ENCODE data around the gene PPFIBP1.

DNA sequence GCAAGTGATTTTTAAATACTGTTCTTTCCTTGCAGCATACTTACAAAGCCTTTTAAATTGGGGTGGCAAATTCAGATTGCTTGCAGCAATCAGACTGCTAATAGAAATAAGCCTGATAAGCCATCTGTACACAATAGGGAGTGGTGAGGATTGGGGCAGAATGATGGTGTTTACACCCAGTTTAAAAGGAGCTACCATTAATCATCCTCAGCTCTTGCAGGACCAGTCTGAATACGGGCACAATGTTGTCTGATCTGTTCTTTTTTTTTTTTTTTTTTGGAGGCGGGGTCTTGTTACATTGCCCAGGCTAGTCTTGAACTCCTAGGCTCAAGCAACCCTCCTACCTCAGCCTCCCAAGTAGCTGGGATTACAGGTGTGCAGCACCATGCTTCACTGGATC is 122.1 kb downstream of the PPFIBP1 start:
- TF ChIP-seq, protein P1, sequence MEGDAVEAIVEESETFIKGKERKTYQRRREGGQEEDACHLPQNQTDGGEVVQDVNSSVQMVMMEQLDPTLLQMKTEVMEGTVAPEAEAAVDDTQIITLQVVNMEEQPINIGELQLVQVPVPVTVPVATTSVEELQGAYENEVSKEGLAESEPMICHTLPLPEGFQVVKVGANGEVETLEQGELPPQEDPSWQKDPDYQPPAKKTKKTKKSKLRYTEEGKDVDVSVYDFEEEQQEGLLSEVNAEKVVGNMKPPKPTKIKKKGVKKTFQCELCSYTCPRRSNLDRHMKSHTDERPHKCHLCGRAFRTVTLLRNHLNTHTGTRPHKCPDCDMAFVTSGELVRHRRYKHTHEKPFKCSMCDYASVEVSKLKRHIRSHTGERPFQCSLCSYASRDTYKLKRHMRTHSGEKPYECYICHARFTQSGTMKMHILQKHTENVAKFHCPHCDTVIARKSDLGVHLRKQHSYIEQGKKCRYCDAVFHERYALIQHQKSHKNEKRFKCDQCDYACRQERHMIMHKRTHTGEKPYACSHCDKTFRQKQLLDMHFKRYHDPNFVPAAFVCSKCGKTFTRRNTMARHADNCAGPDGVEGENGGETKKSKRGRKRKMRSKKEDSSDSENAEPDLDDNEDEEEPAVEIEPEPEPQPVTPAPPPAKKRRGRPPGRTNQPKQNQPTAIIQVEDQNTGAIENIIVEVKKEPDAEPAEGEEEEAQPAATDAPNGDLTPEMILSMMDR (IDR thresholded peaks at IDR 0.05): no peak
- TF ChIP-seq POLR2A (IDR thresholded peaks at IDR 0.05) (no peak), EP300 (IDR thresholded peaks at IDR 0.05) (no peak)

Measured in stomach (tissue), 4 donors.